ENCODE data around the gene ATP2C1. TPM values are rescaled to one million over a fixed set of nuclear protein-coding genes. Genes with fewer than 3 reads are reported as not detected.
A peak's percentile ranks its signal among the peaks of the same experiment; 100 is the strongest.

ATP2C1 gene
- total and polyA plus RNA-seq, 9 of the 15 experiments (the other 6 are each of a cell fraction or from before 2014, with no cell fraction given), result 10.0 to 53.5 (median 27.9) TPM

GRCh38 chr3:131026321-131027151 is 132.7 kb downstream of the ATP2C1 start, which contains the start of the genes ASTE1 and NEK11 (continued):
- TF ChIP-seq MXI1 (IDR thresholded peaks at IDR 0.05; ENCODE audit: low read depth, low read length) (0 out of 2 replicates have a peak, but pooled peaks have one; percentile 57), ZNF655 (CRISPR knock-in tag; IDR thresholded peaks at IDR 0.05) (no peak), TBP (optimal IDR thresholded peaks at IDR 0.05; ENCODE audit: low read depth, low read length) (peak; percentile 51), SMARCE1 (IDR thresholded peaks at IDR 0.05) (peak; percentile 36; the same call in 1 of the 2 replicates), NFXL1 (CRISPR knock-in tag; IDR thresholded peaks at IDR 0.05) (no peak), E4F1 (CRISPR knock-in tag; IDR thresholded peaks at IDR 0.05; ENCODE audit: borderline replicate concordance) (no peak), TAF1 (IDR thresholded peaks at IDR 0.05; ENCODE audit: control insufficient read depth, extremely low read depth, insufficient read depth, low read length, severe bottlenecking) (peak; percentile 41), POLR2A (conservative IDR thresholded peaks at IDR 0.05) (peak; percentile 84), SIX5 (IDR thresholded peaks at IDR 0.05; ENCODE audit: borderline replicate concordance in 1 of 2, insufficient read depth in 1 of 2, low read depth in 1 of 2, low read length in 2 of 2) (peak in 1 of 2 experiments; percentile 17; a peak in 2 of 4 replicates), USF2 (CRISPR knock-in tag; IDR thresholded peaks at IDR 0.05) (no peak), HDAC2 (IDR thresholded peaks at IDR 0.05) (peak; percentile 35; the same call in 1 of the 2 replicates), SUPT5H (IDR thresholded peaks at IDR 0.05) (peak; percentile 74), CREB1 (IDR thresholded peaks at IDR 0.05) (no peak), CREB1 (CRISPR knock-in tag; IDR thresholded peaks at IDR 0.05) (peak; percentile 42; the same call in 1 of the 2 replicates), SAP30 (IDR thresholded peaks at IDR 0.05; ENCODE audit: borderline replicate concordance, insufficient read depth, low read depth, low read length, poor library complexity, severe bottlenecking) (peak; percentile 73), COPS2 (conservative IDR thresholded peaks at IDR 0.05) (no peak), POLR2B (IDR thresholded peaks at IDR 0.05; ENCODE audit: low read depth, partially characterized antibody) (peak; percentile 61), HDAC1 (IDR thresholded peaks at IDR 0.05) (peak in 1 of 2 experiments; percentile 83; a peak in 2 of 4 replicates), TOE1 (IDR thresholded peaks at IDR 0.05; ENCODE audit: borderline replicate concordance) (no peak), TOE1 (CRISPR knock-in tag; IDR thresholded peaks at IDR 0.05; ENCODE audit: borderline replicate concordance, low read depth) (no peak), TCFL5 (CRISPR knock-in tag; conservative IDR thresholded peaks at IDR 0.05) (no peak)
